ENCODE results near the gene DNAJC15.

DNA sequence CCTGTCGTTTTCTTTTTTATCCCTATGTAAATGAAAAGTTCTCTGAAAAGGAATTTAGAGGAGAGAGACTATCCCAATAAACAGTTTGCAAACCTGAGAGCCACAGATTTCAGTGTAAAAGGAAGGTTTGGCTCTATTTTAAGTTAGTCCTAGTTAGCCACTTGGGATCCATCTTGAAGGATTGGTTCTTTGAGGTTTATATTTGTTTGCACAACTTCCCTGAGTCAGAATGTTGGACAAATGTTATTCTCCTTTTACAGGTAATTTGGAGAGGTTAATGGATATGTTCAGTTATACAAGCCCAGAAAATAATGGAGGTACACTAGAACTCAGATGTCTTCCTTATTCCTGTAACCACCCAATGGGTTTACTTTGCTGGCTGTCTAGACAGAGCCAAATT is 2.6 kb upstream of the DNAJC15 start:
- no peak for TF ChIP-seq POLR2A (IDR thresholded peaks at IDR 0.05)
- TF ChIP-seq, protein P1, sequence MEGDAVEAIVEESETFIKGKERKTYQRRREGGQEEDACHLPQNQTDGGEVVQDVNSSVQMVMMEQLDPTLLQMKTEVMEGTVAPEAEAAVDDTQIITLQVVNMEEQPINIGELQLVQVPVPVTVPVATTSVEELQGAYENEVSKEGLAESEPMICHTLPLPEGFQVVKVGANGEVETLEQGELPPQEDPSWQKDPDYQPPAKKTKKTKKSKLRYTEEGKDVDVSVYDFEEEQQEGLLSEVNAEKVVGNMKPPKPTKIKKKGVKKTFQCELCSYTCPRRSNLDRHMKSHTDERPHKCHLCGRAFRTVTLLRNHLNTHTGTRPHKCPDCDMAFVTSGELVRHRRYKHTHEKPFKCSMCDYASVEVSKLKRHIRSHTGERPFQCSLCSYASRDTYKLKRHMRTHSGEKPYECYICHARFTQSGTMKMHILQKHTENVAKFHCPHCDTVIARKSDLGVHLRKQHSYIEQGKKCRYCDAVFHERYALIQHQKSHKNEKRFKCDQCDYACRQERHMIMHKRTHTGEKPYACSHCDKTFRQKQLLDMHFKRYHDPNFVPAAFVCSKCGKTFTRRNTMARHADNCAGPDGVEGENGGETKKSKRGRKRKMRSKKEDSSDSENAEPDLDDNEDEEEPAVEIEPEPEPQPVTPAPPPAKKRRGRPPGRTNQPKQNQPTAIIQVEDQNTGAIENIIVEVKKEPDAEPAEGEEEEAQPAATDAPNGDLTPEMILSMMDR (IDR thresholded peaks at IDR 0.05): no peak
- no peak for TF ChIP-seq POLR2AphosphoS5 (IDR thresholded peaks at IDR 0.05)
